Ishikawa (cell line): ENCODE data around the gene TM4SF18.

ENCODE experiments used
- EGR1 ChIP-seq: IDR thresholded peaks from 2 replicates; pipeline ENCODE4 v1.6.1; 2012
- MAX ChIP-seq: IDR thresholded peaks from 2 replicates; pipeline ENCODE4 v1.6.1; 2012
- USF1 ChIP-seq: IDR thresholded peaks from 2 replicates; pipeline ENCODE4 v1.6.1; 2012

GRCh38 chr3:149278911-149279310 is 54.5 kb downstream of the TM4SF18 start:
- TF ChIP-seq USF1 = no peak
- TF ChIP-seq EGR1 = no peak
- TF ChIP-seq MAX = no peak
